ENCODE results near the gene CHSY3.

Gene CHSY3

DNA sequence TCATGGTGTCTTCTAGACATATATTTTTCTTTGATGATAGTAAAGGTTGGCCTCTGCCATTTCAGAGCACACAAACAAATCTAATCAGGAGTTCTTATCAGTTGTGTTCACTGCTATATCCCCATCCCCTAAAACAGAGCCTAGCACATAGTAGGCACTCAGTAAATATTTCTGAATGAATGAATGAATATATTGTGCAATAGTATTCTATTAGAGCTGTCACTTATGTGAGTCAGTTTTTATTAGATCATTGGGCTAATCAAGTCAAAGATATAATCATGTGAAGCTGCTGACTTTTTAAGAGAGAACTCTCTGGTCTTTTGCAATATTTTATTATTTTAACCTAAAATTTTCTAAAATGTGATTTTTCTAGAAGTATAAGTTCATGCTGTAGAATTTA, 84.2 kb downstream of the CHSY3 start:
- TF ChIP-seq, protein P1, sequence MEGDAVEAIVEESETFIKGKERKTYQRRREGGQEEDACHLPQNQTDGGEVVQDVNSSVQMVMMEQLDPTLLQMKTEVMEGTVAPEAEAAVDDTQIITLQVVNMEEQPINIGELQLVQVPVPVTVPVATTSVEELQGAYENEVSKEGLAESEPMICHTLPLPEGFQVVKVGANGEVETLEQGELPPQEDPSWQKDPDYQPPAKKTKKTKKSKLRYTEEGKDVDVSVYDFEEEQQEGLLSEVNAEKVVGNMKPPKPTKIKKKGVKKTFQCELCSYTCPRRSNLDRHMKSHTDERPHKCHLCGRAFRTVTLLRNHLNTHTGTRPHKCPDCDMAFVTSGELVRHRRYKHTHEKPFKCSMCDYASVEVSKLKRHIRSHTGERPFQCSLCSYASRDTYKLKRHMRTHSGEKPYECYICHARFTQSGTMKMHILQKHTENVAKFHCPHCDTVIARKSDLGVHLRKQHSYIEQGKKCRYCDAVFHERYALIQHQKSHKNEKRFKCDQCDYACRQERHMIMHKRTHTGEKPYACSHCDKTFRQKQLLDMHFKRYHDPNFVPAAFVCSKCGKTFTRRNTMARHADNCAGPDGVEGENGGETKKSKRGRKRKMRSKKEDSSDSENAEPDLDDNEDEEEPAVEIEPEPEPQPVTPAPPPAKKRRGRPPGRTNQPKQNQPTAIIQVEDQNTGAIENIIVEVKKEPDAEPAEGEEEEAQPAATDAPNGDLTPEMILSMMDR (IDR thresholded peaks at IDR 0.05; ENCODE audit: low read length, missing control alignments) = no peak
- DNase-seq (ENCODE audit: low read depth) = no peak
- no peak overlapping the region for H3K4me3 ChIP-seq (replicated peaks; ENCODE audit: low read depth, low read length)

GRCh38 chr5:129991780-129992179, 87.5 kb downstream of the CHSY3 start:
- DNase-seq (ENCODE audit: low read depth) = no peak
- TF ChIP-seq, protein P1 (IDR thresholded peaks at IDR 0.05; ENCODE audit: low read length, missing control alignments) = no peak
- H3K4me3 ChIP-seq (replicated peaks; ENCODE audit: low read depth, low read length) = no peak overlapping the region

DNA sequence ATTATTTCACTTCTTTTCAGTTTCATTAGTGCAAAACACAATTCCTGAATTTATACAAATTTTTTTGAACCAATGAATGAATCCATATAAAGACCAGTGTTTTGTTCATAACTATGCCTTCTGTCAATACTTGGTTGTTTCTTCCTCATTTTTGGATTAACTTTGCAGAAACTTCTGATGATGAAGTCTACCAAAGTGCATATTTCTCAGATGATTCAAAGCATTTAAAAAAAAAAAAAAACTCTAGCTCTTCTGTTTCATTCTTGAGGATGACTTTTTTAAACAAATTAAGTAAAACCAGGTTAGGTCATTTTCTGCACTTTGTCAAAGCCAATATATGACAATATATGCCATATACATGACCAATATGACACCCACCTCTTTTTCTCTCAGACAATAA, 92.6 kb downstream of the CHSY3 start:
- peak; percentile 48 for DNase-seq (ENCODE audit: low read depth)
- H3K4me3 ChIP-seq (replicated peaks; ENCODE audit: low read depth, low read length) = no peak overlapping the region
- TF ChIP-seq, protein P1 (IDR thresholded peaks at IDR 0.05; ENCODE audit: low read length, missing control alignments) = no peak

- no peak overlapping the region for H3K4me3 ChIP-seq (replicated peaks; ENCODE audit: low read depth, low read length)
- TF ChIP-seq, protein P1 (IDR thresholded peaks at IDR 0.05; ENCODE audit: low read length, missing control alignments) = no peak
- DNase-seq (ENCODE audit: low read depth) = no peak
These were observed 96.2 kb downstream of the CHSY3 start for GRCh38 chr5:130000460-130000859.

- no peak for DNase-seq (ENCODE audit: low read depth)
- TF ChIP-seq, protein P1 (IDR thresholded peaks at IDR 0.05; ENCODE audit: low read length, missing control alignments) = no peak
- H3K4me3 ChIP-seq (replicated peaks; ENCODE audit: low read depth, low read length) = no peak overlapping the region
These were observed 97.9 kb downstream of the CHSY3 start for GRCh38 chr5:130002183-130002582.

- TF ChIP-seq, protein P1 (IDR thresholded peaks at IDR 0.05; ENCODE audit: low read length, missing control alignments) = no peak
- no peak for DNase-seq (ENCODE audit: low read depth)
- no peak overlapping the region for H3K4me3 ChIP-seq (replicated peaks; ENCODE audit: low read depth, low read length)
These were observed 98.6 kb downstream of the CHSY3 start for GRCh38 chr5:130002876-130003275.

- TF ChIP-seq, protein P1 (IDR thresholded peaks at IDR 0.05; ENCODE audit: low read length, missing control alignments) = no peak
- DNase-seq (ENCODE audit: low read depth) = no peak
- no peak overlapping the region for H3K4me3 ChIP-seq (replicated peaks; ENCODE audit: low read depth, low read length)
These were observed 107.7 kb downstream of the CHSY3 start for GRCh38 chr5:130011986-130012385.
